HG02678 (cell line): Measurements from ENCODE around the gene KAT2B.

Experiments
- ATAC-seq: cut with Tn5 transposase; IDR thresholded peaks from one replicate; pipeline ENCODE4 v1.9.1; 2021; ENCODE audit warnings: mild to moderate bottlenecking, moderate library complexity; ENCODE audit not compliant: unreplicated experiment

KAT2B gene

GRCh38 chr3:20095470-20095869, 55.2 kb downstream of the KAT2B start:
- no peak for ATAC-seq

GRCh38 chr3:20096135-20096685, 56.0 kb downstream of the KAT2B start:
- ATAC-seq = no peak

GRCh38 chr3:20097015-20097414, 56.8 kb downstream of the KAT2B start:
- ATAC-seq = no peak

- ATAC-seq = no peak
Measured at GRCh38 chr3:20099060-20099459, 58.8 kb downstream of the KAT2B start.

DNA sequence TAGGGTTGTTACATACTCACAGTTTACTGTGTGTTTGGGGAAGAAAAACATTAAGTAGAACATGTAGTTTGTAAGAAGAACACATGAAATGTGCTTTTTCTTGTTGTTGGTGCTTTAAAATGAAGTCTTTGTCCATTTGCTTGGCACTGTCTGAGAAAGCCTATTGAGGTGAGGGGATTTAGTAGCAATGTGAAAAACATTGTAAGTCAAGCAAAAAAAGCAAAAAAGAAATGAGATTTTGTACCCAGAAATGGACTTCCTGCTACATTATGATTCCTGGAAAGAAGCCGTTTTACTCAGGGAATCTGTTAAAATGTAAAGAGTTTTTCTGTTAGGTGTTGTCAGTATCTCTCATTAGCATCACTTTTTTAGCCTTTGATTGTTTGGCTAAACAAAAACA, 59.9 kb downstream of the KAT2B start:
- no peak for ATAC-seq

DNA sequence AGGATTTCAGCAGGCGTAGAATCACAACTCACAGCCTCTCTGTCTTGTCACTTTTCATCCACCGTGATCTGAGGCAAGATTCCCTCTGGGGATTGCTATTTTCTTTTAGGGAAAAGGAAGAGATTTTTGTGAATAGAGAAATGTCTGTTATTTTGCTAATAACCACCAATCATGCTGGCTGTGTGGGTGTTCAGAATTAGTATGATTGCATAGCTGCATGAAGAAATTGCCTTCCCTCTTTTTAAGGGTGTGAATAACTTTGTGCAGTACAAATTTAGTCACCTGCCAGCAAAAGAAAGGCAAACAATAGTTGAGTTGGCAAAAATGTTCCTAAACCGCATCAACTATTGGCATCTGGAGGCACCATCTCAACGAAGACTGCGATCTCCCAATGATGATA, 60.8 kb downstream of the KAT2B start:
- ATAC-seq = no peak

DNA sequence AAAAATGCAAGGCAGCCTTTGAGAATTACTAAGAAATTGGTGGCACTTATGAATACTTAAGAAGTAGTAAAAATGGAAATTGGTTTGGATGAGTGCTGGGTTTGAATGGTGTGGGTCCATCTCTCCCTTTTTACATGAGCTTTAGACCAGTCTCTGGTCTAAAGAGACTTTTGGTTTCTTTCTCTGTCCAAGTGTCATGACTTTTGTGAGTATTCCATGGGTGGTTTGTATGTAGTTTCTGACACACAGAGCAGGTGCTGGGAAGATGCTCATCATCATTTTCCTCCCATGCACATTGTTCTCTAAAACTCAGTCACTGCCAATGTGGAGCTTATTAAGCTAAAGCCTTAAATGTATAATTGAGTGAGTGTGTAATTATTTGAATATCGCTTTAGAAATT, 63.5 kb downstream of the KAT2B start:
- ATAC-seq = peak; percentile 16

DNA sequence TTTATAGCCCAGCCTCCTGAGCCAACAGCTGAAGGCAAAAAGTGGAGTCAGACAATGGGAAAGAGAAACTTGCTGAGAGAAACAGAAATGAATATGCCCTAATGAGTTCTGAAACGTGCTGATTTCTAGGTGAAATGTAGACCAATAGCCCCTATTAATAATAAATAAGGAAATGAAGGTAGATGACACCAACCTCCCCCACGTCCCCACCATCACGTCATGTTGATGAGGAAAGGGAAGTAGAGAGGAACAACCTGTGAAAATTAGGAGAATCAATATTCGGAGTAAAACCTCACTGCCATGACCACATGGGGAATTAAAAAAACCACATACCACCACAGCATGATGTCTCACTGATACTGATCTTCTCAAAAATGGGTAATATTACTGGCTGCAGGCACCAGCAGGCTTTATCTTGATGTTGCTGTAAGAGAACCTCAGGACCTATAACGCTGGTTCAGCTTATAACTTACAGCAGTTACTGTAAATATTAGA, 64.0 kb downstream of the KAT2B start:
- peak; percentile 68 for ATAC-seq

DNA sequence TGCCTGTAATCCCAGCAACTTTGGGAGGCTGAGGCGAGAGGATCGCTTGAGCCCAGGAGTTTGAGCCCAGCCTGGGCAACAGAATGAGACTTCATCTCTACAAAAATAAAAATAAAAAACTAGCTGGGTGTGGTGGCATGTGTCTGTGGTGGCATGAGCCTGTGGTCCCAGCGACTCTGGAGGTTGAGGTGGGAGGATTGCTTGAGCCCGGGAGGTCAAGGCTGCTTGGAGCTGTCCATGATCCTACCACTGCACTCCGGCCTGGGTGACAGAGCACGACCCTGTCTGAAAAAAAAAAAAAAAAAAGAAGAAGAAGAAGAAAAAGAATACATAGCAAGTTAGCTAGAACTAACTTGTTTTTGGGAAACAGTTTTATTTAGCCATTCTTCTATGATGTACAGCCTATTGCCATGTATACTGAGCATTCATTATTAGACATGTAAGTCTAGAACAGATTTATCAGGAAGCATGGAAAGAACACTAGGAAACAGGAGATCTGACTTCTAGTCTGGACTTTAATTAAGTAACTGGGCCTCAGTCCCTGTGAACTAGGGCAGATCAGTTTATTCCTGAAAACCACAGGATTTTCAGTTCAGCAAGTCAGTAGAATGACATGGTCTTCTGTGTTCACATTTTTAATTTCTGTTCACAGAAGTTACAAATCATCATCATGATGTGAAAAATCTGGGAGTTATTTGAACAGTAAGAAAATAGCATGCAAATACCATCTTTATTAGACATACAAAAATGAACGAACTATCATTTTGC, 65.5 kb downstream of the KAT2B start:
- no peak for ATAC-seq

GRCh38 chr3:20107722-20108121, 67.5 kb downstream of the KAT2B start:
- ATAC-seq = no peak

DNA sequence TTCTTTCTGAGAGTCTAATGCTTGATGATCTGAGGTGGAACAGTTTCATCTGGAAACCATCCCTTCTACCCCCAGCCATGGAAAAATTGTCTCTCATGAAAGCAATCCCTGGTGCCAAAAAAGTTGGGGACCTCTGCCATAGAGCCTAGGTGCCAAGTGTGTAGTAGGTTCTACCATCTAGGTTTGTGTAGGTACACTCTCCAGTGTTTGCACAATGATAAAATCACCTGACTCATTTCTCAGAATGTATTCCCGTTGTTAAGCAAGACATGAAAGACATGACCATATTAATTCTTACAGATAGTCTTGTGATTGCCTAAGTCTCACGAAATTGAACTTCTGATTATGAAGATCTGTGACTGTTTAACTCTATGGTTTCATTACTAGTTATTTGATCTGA, 68.6 kb downstream of the KAT2B start:
- ATAC-seq = no peak

GRCh38 chr3:20110826-20111225, 70.6 kb downstream of the KAT2B start:
- no peak for ATAC-seq

DNA sequence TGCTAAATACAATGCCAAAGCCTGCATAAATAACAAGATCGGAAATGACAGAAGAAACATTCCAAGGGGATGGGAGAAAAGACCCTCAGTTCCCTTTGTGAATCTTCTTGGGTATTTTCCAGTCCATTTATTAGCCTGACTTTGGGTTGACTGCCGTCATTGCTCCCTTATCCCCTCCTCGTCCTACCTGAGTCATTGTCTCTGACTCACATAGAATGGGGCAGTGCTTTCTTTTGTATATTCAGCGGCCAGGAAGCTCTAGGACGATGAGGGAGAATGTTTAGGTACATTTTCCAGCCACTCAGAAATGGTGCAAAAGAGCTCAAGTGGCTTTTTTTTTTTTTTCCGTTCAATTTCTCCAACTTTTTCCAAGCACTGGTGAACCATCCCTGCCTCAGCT, 71.6 kb downstream of the KAT2B start:
- ATAC-seq = no peak

GRCh38 chr3:20121088-20121487, 80.8 kb downstream of the KAT2B start:
- no peak for ATAC-seq

- ATAC-seq = no peak
Measured at GRCh38 chr3:20123131-20123652, 82.9 kb downstream of the KAT2B start.

GRCh38 chr3:20125289-20125688, 85.0 kb downstream of the KAT2B start:
- no peak for ATAC-seq

GRCh38 chr3:20125897-20126296, 85.7 kb downstream of the KAT2B start:
- peak; percentile 100 for ATAC-seq

GRCh38 chr3:20128358-20128757, 88.1 kb downstream of the KAT2B start:
- ATAC-seq = no peak

GRCh38 chr3:20130106-20130505, 89.9 kb downstream of the KAT2B start:
- no peak for ATAC-seq

DNA sequence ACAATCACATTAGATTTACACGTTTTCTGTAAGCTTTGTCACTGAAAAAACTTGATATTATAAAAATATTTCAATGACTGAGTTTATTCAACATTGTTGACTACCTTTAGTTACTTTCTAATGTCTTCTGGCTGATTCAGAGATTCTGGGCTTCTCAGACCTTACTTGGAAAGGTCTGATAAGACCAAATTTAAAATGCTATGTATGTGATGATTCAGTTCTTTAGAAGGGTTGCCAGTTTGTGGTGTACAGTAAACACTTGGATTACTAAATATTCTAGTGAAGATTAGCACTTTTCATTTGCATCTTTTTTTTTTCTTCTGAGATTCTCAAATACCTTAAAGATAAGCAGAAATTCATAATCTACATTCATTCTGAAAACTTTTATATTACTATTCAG, 96.0 kb downstream of the KAT2B start:
- no peak for ATAC-seq

GRCh38 chr3:20137647-20138046, 97.4 kb downstream of the KAT2B start:
- no peak for ATAC-seq

DNA sequence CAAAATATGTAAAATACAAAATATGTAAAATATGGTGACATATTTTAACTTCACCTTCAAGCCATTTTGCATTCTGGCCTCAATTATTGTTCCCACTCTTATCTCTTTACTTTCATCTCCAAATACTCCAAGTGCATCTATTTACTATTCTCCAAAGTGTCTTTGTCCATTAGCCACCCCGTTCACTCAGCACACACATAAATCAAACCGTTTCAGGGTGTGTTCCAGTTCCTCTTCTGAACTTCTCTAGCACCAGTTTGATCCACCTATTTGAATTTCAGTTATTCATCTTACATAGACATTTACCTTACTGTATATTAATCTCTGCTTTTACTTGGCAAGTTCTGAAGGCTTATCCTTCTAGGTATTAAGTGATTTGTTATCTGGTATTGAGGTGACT, 100.6 kb downstream of the KAT2B start:
- no peak for ATAC-seq
